Measurements from ENCODE around the gene TECPR1.

DNA sequence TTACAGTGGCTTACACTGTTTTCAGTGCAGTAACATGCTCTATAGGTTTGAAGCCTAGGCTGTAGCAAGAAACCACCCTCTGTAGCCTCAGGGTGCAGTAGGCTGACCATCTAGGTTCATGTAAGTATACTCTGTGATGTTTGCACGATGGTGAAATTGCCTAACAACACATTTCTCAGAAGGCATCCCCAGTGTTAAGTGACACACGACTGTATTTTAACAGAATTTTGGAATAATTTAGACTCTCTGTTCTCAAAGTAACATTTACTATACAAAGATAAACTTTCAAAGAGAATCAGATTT, 85.4 kb downstream of the TECPR1 start:
- TF ChIP-seq, protein P1, sequence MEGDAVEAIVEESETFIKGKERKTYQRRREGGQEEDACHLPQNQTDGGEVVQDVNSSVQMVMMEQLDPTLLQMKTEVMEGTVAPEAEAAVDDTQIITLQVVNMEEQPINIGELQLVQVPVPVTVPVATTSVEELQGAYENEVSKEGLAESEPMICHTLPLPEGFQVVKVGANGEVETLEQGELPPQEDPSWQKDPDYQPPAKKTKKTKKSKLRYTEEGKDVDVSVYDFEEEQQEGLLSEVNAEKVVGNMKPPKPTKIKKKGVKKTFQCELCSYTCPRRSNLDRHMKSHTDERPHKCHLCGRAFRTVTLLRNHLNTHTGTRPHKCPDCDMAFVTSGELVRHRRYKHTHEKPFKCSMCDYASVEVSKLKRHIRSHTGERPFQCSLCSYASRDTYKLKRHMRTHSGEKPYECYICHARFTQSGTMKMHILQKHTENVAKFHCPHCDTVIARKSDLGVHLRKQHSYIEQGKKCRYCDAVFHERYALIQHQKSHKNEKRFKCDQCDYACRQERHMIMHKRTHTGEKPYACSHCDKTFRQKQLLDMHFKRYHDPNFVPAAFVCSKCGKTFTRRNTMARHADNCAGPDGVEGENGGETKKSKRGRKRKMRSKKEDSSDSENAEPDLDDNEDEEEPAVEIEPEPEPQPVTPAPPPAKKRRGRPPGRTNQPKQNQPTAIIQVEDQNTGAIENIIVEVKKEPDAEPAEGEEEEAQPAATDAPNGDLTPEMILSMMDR (IDR thresholded peaks at IDR 0.05) = no peak
- TF ChIP-seq POLR2AphosphoS5 (IDR thresholded peaks at IDR 0.05) = no peak
- TF ChIP-seq POLR2A (IDR thresholded peaks at IDR 0.05) = no peak
